ENCODE measurements around the gene DGAT2. TPM values are rescaled to one million over a fixed set of nuclear protein-coding genes. Genes with fewer than 3 reads are reported as not detected.

Gene DGAT2
- total RNA-seq, 1 donor from 2014 or later = 0.76 TPM

- Mint-ChIP-seq H3K27ac (ENCODE audit: unreplicated experiment) (no peak overlapping the region), H3K36me3 (ENCODE audit: unreplicated experiment) (no peaks in the 10 kb centered on the region), H3K9me3 (ENCODE audit: unreplicated experiment) (peaks cover 2% of the 10 kb centered on the region), H3K27me3 (ENCODE audit: unreplicated experiment) (peaks cover 2% of the 10 kb centered on the region), H3K4me3 (ENCODE audit: unreplicated experiment) (no peak overlapping the region), H3K4me1 (ENCODE audit: low read depth, unreplicated experiment) (no peaks in the 10 kb centered on the region)
- DNase-seq = no peak
- TF ChIP-seq CTCF (IDR thresholded peaks at IDR 0.05; ENCODE audit: partially characterized antibody, unreplicated experiment) = no peak
These were observed 40.5 kb downstream of the DGAT2 start for GRCh38 chr11:75809111-75809510.

GRCh38 chr11:75809991-75810390, 41.4 kb downstream of the DGAT2 start:
- Mint-ChIP-seq H3K4me1 (ENCODE audit: low read depth, unreplicated experiment) (no peaks in the 10 kb centered on the region), H3K4me3 (ENCODE audit: unreplicated experiment) (no peak overlapping the region), H3K27ac (ENCODE audit: unreplicated experiment) (no peak overlapping the region), H3K27me3 (ENCODE audit: unreplicated experiment) (peaks cover 2% of the 10 kb centered on the region), H3K9me3 (ENCODE audit: unreplicated experiment) (peaks cover 5% of the 10 kb centered on the region), H3K36me3 (ENCODE audit: unreplicated experiment) (no peaks in the 10 kb centered on the region)
- TF ChIP-seq CTCF (IDR thresholded peaks at IDR 0.05; ENCODE audit: partially characterized antibody, unreplicated experiment) = no peak
- no peak for DNase-seq

DNA sequence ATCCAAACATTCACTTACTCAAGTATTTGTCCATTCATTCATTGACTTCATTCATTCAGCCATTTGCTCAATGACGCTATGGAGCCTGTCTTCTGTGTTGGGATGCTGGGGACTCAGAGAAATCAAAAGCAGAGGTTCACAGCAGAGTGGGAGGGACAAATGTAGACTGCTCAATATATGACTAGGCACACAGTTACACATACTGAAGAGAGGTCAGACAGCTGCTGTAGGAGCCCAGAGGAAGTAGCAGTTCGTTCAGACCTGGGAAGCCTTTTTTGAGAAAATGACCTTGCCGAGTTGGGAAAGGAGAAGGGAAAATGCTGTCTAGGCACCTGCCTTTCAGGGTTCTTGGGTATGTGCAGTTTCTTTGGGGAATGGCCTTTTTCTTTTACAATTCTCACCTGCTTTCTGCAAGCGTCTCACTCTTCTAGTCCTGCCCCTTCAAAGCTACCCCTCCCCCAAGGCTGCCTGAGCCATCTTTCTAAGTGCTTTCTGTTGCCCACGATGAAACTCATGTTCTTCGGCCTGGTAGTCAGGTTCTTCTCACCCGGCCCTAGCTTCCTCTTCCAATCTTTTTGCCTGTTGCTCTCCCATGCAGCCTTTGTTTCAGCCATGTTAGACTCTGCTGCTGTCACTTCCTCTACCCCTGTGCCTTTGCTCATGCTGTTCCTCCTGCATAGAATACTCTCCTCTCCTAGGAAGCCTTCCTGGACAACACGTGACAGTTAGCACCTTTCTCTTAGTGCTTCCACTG, 42.2 kb downstream of the DGAT2 start:
- DNase-seq = no peak
- Mint-ChIP-seq H3K36me3 (ENCODE audit: unreplicated experiment) (no peaks in the 10 kb centered on the region), H3K4me1 (ENCODE audit: low read depth, unreplicated experiment) (no peaks in the 10 kb centered on the region), H3K4me3 (ENCODE audit: unreplicated experiment) (no peak overlapping the region), H3K27ac (ENCODE audit: unreplicated experiment) (no peak overlapping the region), H3K27me3 (ENCODE audit: unreplicated experiment) (peaks cover 2% of the 10 kb centered on the region), H3K9me3 (ENCODE audit: unreplicated experiment) (peaks cover 5% of the 10 kb centered on the region)
- no peak for TF ChIP-seq CTCF (IDR thresholded peaks at IDR 0.05; ENCODE audit: partially characterized antibody, unreplicated experiment)

DNA sequence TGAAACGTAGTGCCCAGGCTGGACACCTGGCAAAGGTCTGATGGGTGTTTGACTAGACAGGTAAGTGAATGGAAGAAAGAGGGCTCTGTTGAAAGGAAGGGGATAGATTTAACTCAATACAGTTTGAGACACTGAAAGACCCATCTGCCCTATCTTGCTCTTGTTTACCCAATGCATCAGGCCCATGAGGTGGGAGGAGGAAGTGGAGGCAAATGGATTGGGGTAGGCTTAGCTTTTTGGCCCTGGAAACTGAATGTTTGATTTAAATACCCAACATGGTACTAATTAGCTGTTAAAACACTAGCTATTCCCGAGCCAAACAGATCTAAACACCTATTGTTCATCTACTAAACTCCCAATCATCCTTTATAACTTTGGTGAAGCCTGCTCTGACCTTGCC, 42.9 kb downstream of the DGAT2 start:
- DNase-seq = no peak
- H3K27me3 Mint-ChIP-seq (ENCODE audit: unreplicated experiment) = peaks cover 2% of the 10 kb centered on the region
- peaks cover 5% of the 10 kb centered on the region for H3K9me3 Mint-ChIP-seq (ENCODE audit: unreplicated experiment)
- TF ChIP-seq CTCF (IDR thresholded peaks at IDR 0.05; ENCODE audit: partially characterized antibody, unreplicated experiment) = no peak
- no peak overlapping the region for H3K4me3 Mint-ChIP-seq (ENCODE audit: unreplicated experiment)
- no peaks in the 10 kb centered on the region for H3K36me3 Mint-ChIP-seq (ENCODE audit: unreplicated experiment)
- no peak overlapping the region for H3K27ac Mint-ChIP-seq (ENCODE audit: unreplicated experiment)
- H3K4me1 Mint-ChIP-seq (ENCODE audit: low read depth, unreplicated experiment) = no peaks in the 10 kb centered on the region

GRCh38 chr11:75812542-75813040, 44.0 kb downstream of the DGAT2 start:
- TF ChIP-seq CTCF (IDR thresholded peaks at IDR 0.05; ENCODE audit: partially characterized antibody, unreplicated experiment) = no peak
- Mint-ChIP-seq H3K4me3 (ENCODE audit: unreplicated experiment) (no peak overlapping the region), H3K27me3 (ENCODE audit: unreplicated experiment) (peaks cover 2% of the 10 kb centered on the region), H3K36me3 (ENCODE audit: unreplicated experiment) (no peaks in the 10 kb centered on the region), H3K9me3 (ENCODE audit: unreplicated experiment) (peaks cover 5% of the 10 kb centered on the region), H3K27ac (ENCODE audit: unreplicated experiment) (no peak overlapping the region), H3K4me1 (ENCODE audit: low read depth, unreplicated experiment) (no peaks in the 10 kb centered on the region)
- no peak for DNase-seq

Measured in glutamatergic neuron (in vitro differentiated cells).